HG03135 (cell line): Measurements from ENCODE around the gene COL6A1.
"Not testable (repeated sequence)": the region's sequence is repeated elsewhere in the genome, so short reads cannot be mapped to it uniquely, and the experiment has no call there.

Source experiments
- ATAC-seq: cut with Tn5 transposase; IDR thresholded peaks from one replicate; pipeline ENCODE4 v1.9.1; 2021; ENCODE audit warnings: mild to moderate bottlenecking, moderate library complexity; ENCODE audit not compliant: unreplicated experiment

COL6A1 gene

GRCh38 chr21:45944601-45945000 is 37.0 kb upstream of the COL6A1 start:
- ATAC-seq = no peak

GRCh38 chr21:45945066-45945867 is 36.3 kb upstream of the COL6A1 start:
- no peak for ATAC-seq

GRCh38 chr21:45945868-45946210 is 35.7 kb upstream of the COL6A1 start:
- ATAC-seq = no peak

- no peak for ATAC-seq
These were observed 34.3 kb upstream of the COL6A1 start for GRCh38 chr21:45947296-45947695.

GRCh38 chr21:45947716-45948255 is 33.8 kb upstream of the COL6A1 start:
- ATAC-seq = no peak

- ATAC-seq = no peak
These were observed 32.9 kb upstream of the COL6A1 start for GRCh38 chr21:45948576-45949141.

GRCh38 chr21:45949928-45950739 is 31.4 kb upstream of the COL6A1 start:
- no peak for ATAC-seq

GRCh38 chr21:45950740-45951515 is 30.6 kb upstream of the COL6A1 start:
- ATAC-seq = no peak

GRCh38 chr21:45951676-45952075 is 29.9 kb upstream of the COL6A1 start:
- no peak for ATAC-seq

- ATAC-seq = not testable (repeated sequence)
These were observed 29.0 kb upstream of the COL6A1 start for GRCh38 chr21:45952527-45952926.

GRCh38 chr21:45952974-45953373 is 28.6 kb upstream of the COL6A1 start:
- ATAC-seq = no peak

- no peak for ATAC-seq
These were observed 27.3 kb upstream of the COL6A1 start for GRCh38 chr21:45954261-45954660.

GRCh38 chr21:45954921-45955320 is 26.6 kb upstream of the COL6A1 start:
- ATAC-seq = no peak

- ATAC-seq = no peak
These were observed 24.0 kb upstream of the COL6A1 start for GRCh38 chr21:45957551-45957950.

GRCh38 chr21:45957981-45958600 is 23.5 kb upstream of the COL6A1 start:
- ATAC-seq = no peak

GRCh38 chr21:45959182-45959581 is 22.4 kb upstream of the COL6A1 start:
- no peak for ATAC-seq

GRCh38 chr21:45959779-45960390 is 21.7 kb upstream of the COL6A1 start:
- no peak for ATAC-seq

- ATAC-seq = not testable (repeated sequence)
These were observed 20.2 kb upstream of the COL6A1 start for GRCh38 chr21:45961408-45961807.

GRCh38 chr21:45962531-45963231 is 18.9 kb upstream of the COL6A1 start:
- no peak for ATAC-seq
